ENCODE results near the gene IRAK2. TPM values are rescaled to one million over a fixed set of nuclear protein-coding genes. Genes with fewer than 3 reads are reported as not detected.

The IRAK2 gene
- total and polyA plus RNA-seq, 2 of the 8 experiments (the other 6 are each of a cell fraction or from before 2014, with no cell fraction given) = 1.5 TPM

GRCh38 chr3:10178892-10179291 is 14.2 kb downstream of the IRAK2 start:
- Histone ChIP-seq H3K14ac (ENCODE audit: insufficient read length) (no peak overlapping the region), H2BK12ac (ENCODE audit: low read depth, low read length) (no peak overlapping the region), H2BK120ac (replicated peaks; ENCODE audit: low read depth, low read length) (no peak overlapping the region), H2BK15ac (ENCODE audit: low read length) (no peak overlapping the region), H2BK5ac (ENCODE audit: low read depth, low read length) (no peak overlapping the region), H3K23me2 (ENCODE audit: low read depth, low read length) (no peaks in the 10 kb centered on the region), H2AFZ (ENCODE audit: low read length) (no peak overlapping the region), H4K5ac (ENCODE audit: insufficient read length, low read depth, low read length) (no peak overlapping the region), H4K91ac (replicated peaks; ENCODE audit: insufficient read length, low read length) (no peak overlapping the region), H3K27ac (ENCODE audit: low read depth, low read length) (no peak overlapping the region), H3K4me2 (ENCODE audit: insufficient read depth in 1 of 2, low read depth in 2 of 2, low read length in 2 of 2) (no peak overlapping the region), H3K4me1 (replicated peaks in 1 of 4; ENCODE audit: control insufficient read depth in 3 of 4, insufficient read depth in 4 of 4, low read length in 3 of 4) (no peaks in the 10 kb centered on the region), H3K18ac (ENCODE audit: extremely low read depth, low read length) (no peak overlapping the region), H4K20me1 (replicated peaks in 1 of 2; ENCODE audit: control insufficient read depth in 1 of 2, insufficient read depth in 2 of 2, low read length in 2 of 2) (no peaks in the 10 kb centered on the region), H3K23ac (ENCODE audit: insufficient read length) (no peak overlapping the region), H3K4me3 (ENCODE audit: extremely low read depth in 1 of 4, insufficient read depth in 2 of 4, low read depth in 3 of 4, low read length in 4 of 4) (no peak overlapping the region), H3K9ac (replicated peaks in 1 of 4; ENCODE audit: extremely low read depth in 1 of 4, low read depth in 3 of 4, low read length in 3 of 4) (no peak overlapping the region), H3K79me2 (ENCODE audit: control insufficient read depth in 1 of 2, insufficient read depth in 2 of 2, low read length in 2 of 2) (no peaks in the 10 kb centered on the region), H3K4ac (replicated peaks; ENCODE audit: insufficient read length, low read depth, low read length) (no peak overlapping the region), H3K36me3 (ENCODE audit: control insufficient read depth in 2 of 4, insufficient read depth in 4 of 4, low read length in 3 of 4) (no peaks in the 10 kb centered on the region), H4K8ac (ENCODE audit: extremely low read depth, insufficient read depth, low read length) (no peak overlapping the region), H3K79me1 (ENCODE audit: low read depth, low read length) (no peaks in the 10 kb centered on the region), H2BK20ac (ENCODE audit: low read length) (no peak overlapping the region), H3K56ac (replicated peaks; ENCODE audit: insufficient read length, low read depth, low read length) (no peak overlapping the region), H3K9me3 (ENCODE audit: insufficient read depth in 2 of 2, low read depth in 1 of 2, low read length in 1 of 2) (no peaks in the 10 kb centered on the region), H3K27me3 (replicated peaks in 1 of 4; ENCODE audit: control insufficient read depth in 3 of 4, extremely low read depth in 1 of 4, insufficient read depth in 3 of 4, low read length in 3 of 4) (no peaks in the 10 kb centered on the region), H2AK5ac (ENCODE audit: low read depth, low read length) (no peak overlapping the region)
- CTCF ChIA-PET (ENCODE audit: partially characterized antibody) = interaction anchor here (0.7 to 1.7 kb wide), 3 partner anchors 14 to 16 kb away, joined by 3 to 6 read pairs (median 3); no protein-coding TSS in a partner anchor
- DNase-seq (ENCODE audit: low read depth in 1 of 2, low spot score in 2 of 2) (no peak), FAIRE-seq (no peak)
- POLR2A ChIA-PET (ENCODE audit: partially characterized antibody) = interaction anchor here (1.3 kb wide), 1 partner anchor 8 kb away, joined by 4 read pairs; no protein-coding TSS in a partner anchor
- no peak for TF ChIP-seq CBX5 (IDR thresholded peaks at IDR 0.05; ENCODE audit: low read depth, low read length)
- TF ChIP-seq SP4 (IDR thresholded peaks at IDR 0.05; ENCODE audit: low read length) = no peak

Data from H1 (cell line).